ENCODE data around the gene MRPL32.

The MRPL32 gene

DNA sequence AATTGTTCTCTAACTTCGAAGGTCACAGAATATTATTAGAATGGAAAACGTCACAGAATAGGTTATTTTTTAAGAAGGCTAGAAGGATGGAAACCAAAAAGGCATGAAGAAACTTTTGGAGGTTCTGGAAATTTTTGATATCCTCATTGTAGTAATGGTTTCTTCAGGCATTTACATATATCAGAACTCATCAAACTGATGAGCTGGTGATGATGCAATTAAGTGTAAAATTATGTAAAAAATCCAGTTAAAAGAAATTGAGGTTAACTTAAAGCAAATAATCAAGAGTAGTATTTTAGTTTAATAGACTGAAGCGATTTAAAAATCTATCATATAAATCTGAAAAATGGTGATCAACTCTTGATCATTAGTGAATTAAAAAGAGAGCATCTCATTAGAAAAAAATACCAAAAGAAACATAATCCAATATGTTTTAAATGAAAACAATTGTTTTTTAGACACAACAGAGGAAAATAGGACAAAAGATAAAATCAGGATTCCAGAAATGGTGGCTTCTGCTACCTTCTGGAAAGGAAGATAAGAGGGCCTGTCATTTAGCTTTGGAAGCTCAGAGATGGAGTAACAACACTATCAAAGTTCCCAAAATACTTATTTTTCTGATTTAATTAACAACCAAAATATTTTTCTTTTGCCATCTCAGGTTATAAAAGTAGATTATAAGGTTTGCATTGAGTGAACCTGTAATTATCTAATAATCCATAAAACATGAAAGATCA lies 10.0 kb upstream of the MRPL32 start:
- Histone ChIP-seq H2BK120ac (ENCODE audit: low read depth, low read length) (no peak overlapping the region), H2AK5ac (ENCODE audit: low read depth, low read length) (no peak overlapping the region), H4K8ac (ENCODE audit: low read depth, low read length) (no peak overlapping the region), H3K14ac (ENCODE audit: low read length) (no peak overlapping the region), H2BK12ac (ENCODE audit: low read length) (no peak overlapping the region), H4K91ac (ENCODE audit: low read depth, low read length, poor library complexity) (no peak overlapping the region), H3K4ac (ENCODE audit: low read length) (no peak overlapping the region), H3K4me3 (ENCODE audit: low read length in 2 of 2) (no peak overlapping the region), H3K9ac (ENCODE audit: low read depth, low read length, poor library complexity) (no peak overlapping the region), H2BK5ac (ENCODE audit: low read length) (no peak overlapping the region), H2AFZ (ENCODE audit: low read length) (no peak overlapping the region), H3K27ac (replicated peaks; ENCODE audit: low read length) (no peak overlapping the region), H3K18ac (ENCODE audit: low read length) (no peak overlapping the region), H3K9me3 (replicated peaks in 1 of 2; ENCODE audit: control insufficient read depth in 2 of 2, insufficient read depth in 1 of 2, low read depth in 1 of 2, low read length in 2 of 2) (no peaks in the 10 kb centered on the region), H3K23ac (ENCODE audit: low read depth, low read length, poor library complexity) (no peak overlapping the region), H3K36me3 (replicated peaks in 1 of 2; ENCODE audit: control insufficient read depth in 2 of 2, insufficient read depth in 2 of 2, low read length in 2 of 2) (peaks cover 21 to 97% of the 10 kb centered on the region in 2 donors), H3K27me3 (ENCODE audit: control insufficient read depth in 3 of 3, insufficient read depth in 3 of 3, low read depth in 1 of 3, low read length in 3 of 3) (no peaks in the 10 kb centered on the region), H3K4me1 (ENCODE audit: control insufficient read depth in 2 of 2, insufficient read depth in 1 of 2, low read depth in 1 of 2, low read length in 2 of 2) (no peaks in the 10 kb centered on the region), H3K79me1 (ENCODE audit: low read depth, low read length) (peaks cover 2% of the 10 kb centered on the region), H3K4me2 (ENCODE audit: insufficient read depth, low read length, poor library complexity, severe bottlenecking) (no peak overlapping the region), H2BK15ac (ENCODE audit: low read length) (no peak overlapping the region)
- no CpG with 5 or more reads among the region's 3 CpGs for WGBS, 2 donors (ENCODE audit: extremely low coverage in 2 of 2, insufficient read length in 2 of 2, insufficient replicate concordance in 1 of 2)
- no peak for DNase-seq (ENCODE audit: low spot score)

DNA sequence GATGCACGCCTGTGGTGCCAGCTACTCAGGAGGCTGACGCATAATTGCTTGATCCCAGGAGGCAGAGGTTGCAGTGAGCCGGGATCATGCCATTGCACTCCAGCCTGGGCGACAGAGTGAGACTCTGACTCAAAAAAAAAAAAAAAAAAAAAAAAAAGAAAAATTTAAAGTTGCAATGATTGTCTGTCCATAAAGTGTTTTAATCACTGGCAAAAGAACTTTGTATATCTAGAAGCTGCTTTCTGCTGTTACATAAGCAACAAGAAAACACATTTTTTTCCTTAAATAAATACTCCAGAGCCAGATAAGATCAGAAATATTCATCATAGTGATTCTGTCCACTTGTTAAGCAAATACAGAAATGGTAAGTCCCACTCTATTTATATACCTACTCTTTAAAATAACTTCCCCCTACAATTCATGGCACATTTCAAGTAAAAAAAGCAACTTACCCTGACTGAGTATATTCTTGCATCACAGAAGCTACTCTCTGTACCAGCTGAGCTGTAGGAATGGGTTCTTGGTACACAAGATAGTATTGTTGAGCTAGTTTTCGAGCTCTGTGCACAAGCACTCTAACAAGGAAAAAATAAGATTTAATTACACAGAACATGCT lies 7.8 kb upstream of the MRPL32 start:
- Histone ChIP-seq H2BK12ac (ENCODE audit: low read length) (no peak overlapping the region), H2BK5ac (ENCODE audit: low read length) (no peak overlapping the region), H3K9ac (ENCODE audit: low read depth, low read length, poor library complexity) (no peak overlapping the region), H2BK15ac (ENCODE audit: low read length) (no peak overlapping the region), H4K91ac (ENCODE audit: low read depth, low read length, poor library complexity) (no peak overlapping the region), H3K4me1 (ENCODE audit: control insufficient read depth in 2 of 2, insufficient read depth in 1 of 2, low read depth in 1 of 2, low read length in 2 of 2) (no peaks in the 10 kb centered on the region), H3K4me2 (ENCODE audit: insufficient read depth, low read length, poor library complexity, severe bottlenecking) (no peak overlapping the region), H4K8ac (ENCODE audit: low read depth, low read length) (no peak overlapping the region), H3K4me3 (ENCODE audit: low read length in 2 of 2) (no peak overlapping the region), H3K9me3 (replicated peaks in 1 of 2; ENCODE audit: control insufficient read depth in 2 of 2, insufficient read depth in 1 of 2, low read depth in 1 of 2, low read length in 2 of 2) (no peaks in the 10 kb centered on the region), H2AFZ (ENCODE audit: low read length) (no peak overlapping the region), H3K23ac (ENCODE audit: low read depth, low read length, poor library complexity) (no peak overlapping the region), H3K27ac (replicated peaks; ENCODE audit: low read length) (no peak overlapping the region), H3K27me3 (ENCODE audit: control insufficient read depth in 3 of 3, insufficient read depth in 3 of 3, low read depth in 1 of 3, low read length in 3 of 3) (no peaks in the 10 kb centered on the region), H2AK5ac (ENCODE audit: low read depth, low read length) (no peak overlapping the region), H3K14ac (ENCODE audit: low read length) (no peak overlapping the region), H2BK120ac (ENCODE audit: low read depth, low read length) (no peak overlapping the region), H3K36me3 (replicated peaks in 1 of 2; ENCODE audit: control insufficient read depth in 2 of 2, insufficient read depth in 2 of 2, low read length in 2 of 2) (peaks cover 15 to 96% of the 10 kb centered on the region in 2 donors), H3K18ac (ENCODE audit: low read length) (no peak overlapping the region), H3K4ac (ENCODE audit: low read length) (no peak overlapping the region), H3K79me1 (ENCODE audit: low read depth, low read length) (no peaks in the 10 kb centered on the region)
- DNase-seq (ENCODE audit: low spot score): no peak
- no CpG with 5 or more reads among the region's 5 CpGs for WGBS, 2 donors (ENCODE audit: extremely low coverage in 2 of 2, insufficient read length in 2 of 2, insufficient replicate concordance in 1 of 2)

GRCh38 chr7:42925630-42926029 lies 6.5 kb upstream of the MRPL32 start:
- no peak for DNase-seq (ENCODE audit: low spot score)
- no peak overlapping the region for H3K27ac ChIP-seq (replicated peaks; ENCODE audit: low read length)

DNA sequence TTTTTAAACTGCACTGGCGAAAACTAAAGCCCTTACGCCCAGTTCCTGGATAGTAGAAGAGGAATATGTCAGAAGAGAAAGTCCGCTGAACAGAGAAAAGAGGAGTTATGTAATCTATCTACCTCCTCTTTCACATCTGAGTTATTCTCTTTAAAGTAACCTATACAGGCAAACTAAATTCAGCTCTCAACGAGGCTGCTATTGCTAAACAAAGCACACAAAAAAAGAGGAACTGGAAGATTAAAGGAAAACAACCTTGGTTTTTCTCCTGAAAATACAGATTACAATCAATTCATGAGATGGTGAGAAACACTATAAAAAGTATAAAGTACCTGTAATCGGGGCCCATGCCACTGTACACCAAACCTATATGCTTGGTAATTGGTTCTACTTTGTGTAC lies 6.0 kb upstream of the MRPL32 start:
- Histone ChIP-seq H4K8ac (ENCODE audit: low read depth, low read length) (no peak overlapping the region), H3K23ac (ENCODE audit: low read depth, low read length, poor library complexity) (no peak overlapping the region), H3K18ac (ENCODE audit: low read length) (no peak overlapping the region), H2AFZ (ENCODE audit: low read length) (no peak overlapping the region), H4K91ac (ENCODE audit: low read depth, low read length, poor library complexity) (no peak overlapping the region), H3K27ac (replicated peaks; ENCODE audit: low read length) (no peak overlapping the region), H3K4me2 (ENCODE audit: insufficient read depth, low read length, poor library complexity, severe bottlenecking) (no peak overlapping the region), H3K4ac (ENCODE audit: low read length) (no peak overlapping the region), H3K9ac (ENCODE audit: low read depth, low read length, poor library complexity) (no peak overlapping the region), H3K27me3 (ENCODE audit: control insufficient read depth in 3 of 3, insufficient read depth in 3 of 3, low read depth in 1 of 3, low read length in 3 of 3) (no peaks in the 10 kb centered on the region), H2BK15ac (ENCODE audit: low read length) (no peak overlapping the region), H2BK12ac (ENCODE audit: low read length) (no peak overlapping the region), H3K36me3 (replicated peaks in 1 of 2; ENCODE audit: control insufficient read depth in 2 of 2, insufficient read depth in 2 of 2, low read length in 2 of 2) (peaks cover 8 to 83% of the 10 kb centered on the region in 2 donors), H3K9me3 (replicated peaks in 1 of 2; ENCODE audit: control insufficient read depth in 2 of 2, insufficient read depth in 1 of 2, low read depth in 1 of 2, low read length in 2 of 2) (no peaks in the 10 kb centered on the region), H2BK5ac (ENCODE audit: low read length) (no peak overlapping the region), H3K4me3 (ENCODE audit: low read length in 2 of 2) (no peak overlapping the region), H3K4me1 (ENCODE audit: control insufficient read depth in 2 of 2, insufficient read depth in 1 of 2, low read depth in 1 of 2, low read length in 2 of 2) (peaks cover 3 to 4% of the 10 kb centered on the region in 2 donors), H2AK5ac (ENCODE audit: low read depth, low read length) (no peak overlapping the region), H3K14ac (ENCODE audit: low read length) (no peak overlapping the region), H3K79me1 (ENCODE audit: low read depth, low read length) (peaks cover 2% of the 10 kb centered on the region), H2BK120ac (ENCODE audit: low read depth, low read length) (no peak overlapping the region)
- WGBS, 2 donors (ENCODE audit: extremely low coverage in 2 of 2, insufficient read length in 2 of 2, insufficient replicate concordance in 1 of 2): no CpG with 5 or more reads among the region's 5 CpGs
- DNase-seq (ENCODE audit: low spot score): no peak

More at GRCh38 chr7:42925630-42926029, 6.5 kb upstream of the MRPL32 start:
- peaks cover 2% of the 10 kb centered on the region in 2 donors for H3K4me1 ChIP-seq (ENCODE audit: control insufficient read depth in 2 of 2, insufficient read depth in 1 of 2, low read depth in 1 of 2, low read length in 2 of 2)
- no peak overlapping the region for H3K4me2 ChIP-seq (ENCODE audit: insufficient read depth, low read length, poor library complexity, severe bottlenecking)
- H3K4ac ChIP-seq (ENCODE audit: low read length): no peak overlapping the region
- no peak overlapping the region for H3K23ac ChIP-seq (ENCODE audit: low read depth, low read length, poor library complexity)
- peak overlapping the region; percentile 55 for H3K9ac ChIP-seq (ENCODE audit: low read depth, low read length, poor library complexity)
- no peak overlapping the region for H3K18ac ChIP-seq (ENCODE audit: low read length)
- H3K14ac ChIP-seq (ENCODE audit: low read length): no peak overlapping the region
- no peak overlapping the region for H2AK5ac ChIP-seq (ENCODE audit: low read depth, low read length)
- H3K4me3 ChIP-seq (ENCODE audit: low read length in 2 of 2): no peak overlapping the region
- H4K91ac ChIP-seq (ENCODE audit: low read depth, low read length, poor library complexity): no peak overlapping the region
- H3K27me3 ChIP-seq (ENCODE audit: control insufficient read depth in 3 of 3, insufficient read depth in 3 of 3, low read depth in 1 of 3, low read length in 3 of 3): no peaks in the 10 kb centered on the region
- no peaks in the 10 kb centered on the region for H3K9me3 ChIP-seq (replicated peaks in 1 of 2; ENCODE audit: control insufficient read depth in 2 of 2, insufficient read depth in 1 of 2, low read depth in 1 of 2, low read length in 2 of 2)
- H2BK15ac ChIP-seq (ENCODE audit: low read length): no peak overlapping the region
- H2BK5ac ChIP-seq (ENCODE audit: low read length): no peak overlapping the region
- H3K79me1 ChIP-seq (ENCODE audit: low read depth, low read length): peaks cover 2% of the 10 kb centered on the region
- no peak overlapping the region for H4K8ac ChIP-seq (ENCODE audit: low read depth, low read length)
- H2BK12ac ChIP-seq (ENCODE audit: low read length): no peak overlapping the region
- no CpG with 5 or more reads among the region's 1 CpG for WGBS, 2 donors (ENCODE audit: extremely low coverage in 2 of 2, insufficient read length in 2 of 2, insufficient replicate concordance in 1 of 2)
- H2BK120ac ChIP-seq (ENCODE audit: low read depth, low read length): no peak overlapping the region
- peaks cover 10 to 89% of the 10 kb centered on the region in 2 donors for H3K36me3 ChIP-seq (replicated peaks in 1 of 2; ENCODE audit: control insufficient read depth in 2 of 2, insufficient read depth in 2 of 2, low read length in 2 of 2)
- H2AFZ ChIP-seq (ENCODE audit: low read length): no peak overlapping the region

All from neuronal stem cell (in vitro differentiated cells).